ENCODE results near the gene FGFBP3. TPM values are rescaled to one million over a fixed set of nuclear protein-coding genes. Genes with fewer than 3 reads are reported as not detected.
A peak's percentile ranks its signal among the peaks of the same experiment; 100 is the strongest.

The FGFBP3 gene
- total RNA-seq, 1 experiment from 2014 or later: 68.2 TPM

DNA sequence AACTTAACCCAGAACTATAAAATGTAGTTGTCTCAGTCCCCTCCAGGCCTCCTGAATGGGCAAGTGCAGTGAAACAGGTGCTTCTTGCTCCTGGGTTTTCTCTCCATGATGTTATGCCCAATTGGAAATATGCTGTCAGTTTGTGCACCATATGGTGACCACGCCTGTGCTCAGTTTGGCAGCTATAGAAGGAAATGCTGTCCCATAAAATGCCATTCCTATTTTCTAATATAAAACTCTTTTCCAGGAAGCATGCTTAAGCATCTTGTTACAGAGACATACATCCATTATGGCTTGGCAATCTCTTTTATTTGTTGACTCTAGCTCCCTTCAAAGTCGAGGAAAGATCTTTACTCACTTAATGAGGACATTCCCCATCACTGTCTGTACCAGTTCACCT lies 45.2 kb downstream of the FGFBP3 start:
- Mint-ChIP-seq H3K9me3 (no peaks in the 10 kb centered on the region), H3K4me1 (peaks cover 31% of the 10 kb centered on the region), H3K27me3 (ENCODE audit: low read depth) (no peaks in the 10 kb centered on the region), H3K27ac (peak overlapping the region; percentile 62; the same call in 1 of the 2 replicates), H3K36me3 (peaks cover 27% of the 10 kb centered on the region), H3K4me3 (no peak overlapping the region)
- DNase-seq (ENCODE audit: low spot score): no peak
- no peak for TF ChIP-seq USF1 (CRISPR knock-in tag; IDR thresholded peaks at IDR 0.05)
- TF ChIP-seq HMGXB4 (CRISPR knock-in tag; IDR thresholded peaks at IDR 0.05): no peak
- TF ChIP-seq TEAD4 (CRISPR knock-in tag; IDR thresholded peaks at IDR 0.05): no peak
- no peak for ATAC-seq
- ChIA-PET POLR2A (interaction anchor here (0.6 kb wide), 1 partner anchor 160 kb away, joined by 3 read pairs; no protein-coding TSS in a partner anchor), CTCF (interaction anchor here (1.4 to 3.1 kb wide), 2 partner anchors 49 to 105 kb away, joined by 6 to 14 read pairs; no protein-coding TSS in a partner anchor)

- Mint-ChIP-seq H3K36me3 (peaks cover 56% of the 10 kb centered on the region), H3K9me3 (no peaks in the 10 kb centered on the region), H3K4me3 (no peak overlapping the region), H3K4me1 (peaks cover 18% of the 10 kb centered on the region), H3K27me3 (ENCODE audit: low read depth) (no peaks in the 10 kb centered on the region), H3K27ac (peak overlapping the region; percentile 32; the same call in 1 of the 2 replicates)
- TF ChIP-seq, protein P1, sequence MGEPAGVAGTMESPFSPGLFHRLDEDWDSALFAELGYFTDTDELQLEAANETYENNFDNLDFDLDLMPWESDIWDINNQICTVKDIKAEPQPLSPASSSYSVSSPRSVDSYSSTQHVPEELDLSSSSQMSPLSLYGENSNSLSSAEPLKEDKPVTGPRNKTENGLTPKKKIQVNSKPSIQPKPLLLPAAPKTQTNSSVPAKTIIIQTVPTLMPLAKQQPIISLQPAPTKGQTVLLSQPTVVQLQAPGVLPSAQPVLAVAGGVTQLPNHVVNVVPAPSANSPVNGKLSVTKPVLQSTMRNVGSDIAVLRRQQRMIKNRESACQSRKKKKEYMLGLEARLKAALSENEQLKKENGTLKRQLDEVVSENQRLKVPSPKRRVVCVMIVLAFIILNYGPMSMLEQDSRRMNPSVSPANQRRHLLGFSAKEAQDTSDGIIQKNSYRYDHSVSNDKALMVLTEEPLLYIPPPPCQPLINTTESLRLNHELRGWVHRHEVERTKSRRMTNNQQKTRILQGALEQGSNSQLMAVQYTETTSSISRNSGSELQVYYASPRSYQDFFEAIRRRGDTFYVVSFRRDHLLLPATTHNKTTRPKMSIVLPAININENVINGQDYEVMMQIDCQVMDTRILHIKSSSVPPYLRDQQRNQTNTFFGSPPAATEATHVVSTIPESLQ (CRISPR knock-in tag; IDR thresholded peaks at IDR 0.05): no peak
- TF ChIP-seq ZBTB21 (CRISPR knock-in tag; IDR thresholded peaks at IDR 0.05; ENCODE audit: borderline replicate concordance): no peak
- TF ChIP-seq ERG (CRISPR knock-in tag; IDR thresholded peaks at IDR 0.05): no peak
- no peak for TF ChIP-seq TEAD1 (CRISPR knock-in tag; IDR thresholded peaks at IDR 0.05)
- no peak for TF ChIP-seq CREB1 (CRISPR knock-in tag; IDR thresholded peaks at IDR 0.05)
- TF ChIP-seq RELA (CRISPR knock-in tag; IDR thresholded peaks at IDR 0.05; ENCODE audit: borderline replicate concordance): no peak
- TF ChIP-seq FOXP1 (CRISPR knock-in tag; IDR thresholded peaks at IDR 0.05; ENCODE audit: borderline replicate concordance): no peak
- TF ChIP-seq NFYB (CRISPR knock-in tag; conservative IDR thresholded peaks at IDR 0.05; ENCODE audit: low read depth): no peak
- no peak for TF ChIP-seq JAZF1 (CRISPR knock-in tag; IDR thresholded peaks at IDR 0.05)
- TF ChIP-seq CTCF (IDR thresholded peaks at IDR 0.05): no peak
- no peak for TF ChIP-seq ETV6 (CRISPR knock-in tag; IDR thresholded peaks at IDR 0.05)
- DNase-seq (ENCODE audit: low spot score) (no peak), ATAC-seq (no peak)
- POLR2A ChIA-PET: no interaction called here
- CTCF ChIA-PET: no interaction called here
Measured at GRCh38 chr10:91860885-91861284, 48.4 kb downstream of the FGFBP3 start.

DNA sequence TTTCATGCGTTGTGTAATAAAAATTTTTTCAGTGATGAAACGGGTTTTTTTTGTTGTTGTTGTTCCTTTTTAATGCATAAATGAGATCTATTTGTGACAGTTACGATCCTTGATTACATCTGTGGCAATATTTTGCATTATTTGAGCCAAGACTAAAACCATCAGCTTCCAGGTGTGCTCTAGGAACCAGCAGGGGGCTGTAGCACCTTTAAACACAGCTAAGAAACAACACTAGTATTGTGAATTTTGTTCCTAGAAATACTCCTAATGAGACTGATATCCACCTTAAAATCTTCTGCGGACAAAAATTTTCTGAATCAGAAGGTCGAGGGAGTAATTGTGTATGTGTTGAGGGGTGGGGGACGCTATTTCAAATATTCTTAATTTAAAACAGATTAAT lies 52.6 kb downstream of the FGFBP3 start:
- POLR2A ChIA-PET: interaction anchor here (0.9 kb wide), 1 partner anchor 67 kb away, joined by 3 read pairs; the partner anchor contains the start of gene BTAF1
- peak overlapping the region; percentile 59 for H3K27ac Mint-ChIP-seq
- DNase-seq (ENCODE audit: low spot score) (no peak), ATAC-seq (no peak)
- no peaks in the 10 kb centered on the region for H3K27me3 Mint-ChIP-seq (ENCODE audit: low read depth)
- H3K9me3 Mint-ChIP-seq: no peaks in the 10 kb centered on the region
- no peak overlapping the region for H3K4me3 Mint-ChIP-seq
- 0 out of 2 replicates have a peak, but pooled peaks cover 5% of the 10 kb centered on the region for H3K4me1 Mint-ChIP-seq
- H3K36me3 Mint-ChIP-seq: peaks cover 70% of the 10 kb centered on the region
- CTCF ChIA-PET: interaction anchor here (1.0 to 1.9 kb wide), 9 partner anchors 9 to 305 kb away, joined by 3 to 11 read pairs (median 4); partner anchors contain the start of genes BTAF1 and FGFBP3
- no peak for TF ChIP-seq ZNF532 (CRISPR knock-in tag; IDR thresholded peaks at IDR 0.05; ENCODE audit: borderline replicate concordance)
- TF ChIP-seq FOXP1 (CRISPR knock-in tag; IDR thresholded peaks at IDR 0.05; ENCODE audit: borderline replicate concordance): no peak
- no peak for TF ChIP-seq ZNF121 (CRISPR knock-in tag; IDR thresholded peaks at IDR 0.05)
- TF ChIP-seq NFYB (CRISPR knock-in tag; conservative IDR thresholded peaks at IDR 0.05; ENCODE audit: low read depth): no peak
- no peak for TF ChIP-seq CREB1 (CRISPR knock-in tag; IDR thresholded peaks at IDR 0.05)
- TF ChIP-seq NFATC4 (CRISPR knock-in tag; IDR thresholded peaks at IDR 0.05): no peak
